ENCODE data around the gene SPATS1. TPM values are rescaled to one million over a fixed set of nuclear protein-coding genes. Genes with fewer than 3 reads are reported as not detected.

The SPATS1 gene
- total RNA-seq, 1 donor from 2014 or later = not detected

DNA sequence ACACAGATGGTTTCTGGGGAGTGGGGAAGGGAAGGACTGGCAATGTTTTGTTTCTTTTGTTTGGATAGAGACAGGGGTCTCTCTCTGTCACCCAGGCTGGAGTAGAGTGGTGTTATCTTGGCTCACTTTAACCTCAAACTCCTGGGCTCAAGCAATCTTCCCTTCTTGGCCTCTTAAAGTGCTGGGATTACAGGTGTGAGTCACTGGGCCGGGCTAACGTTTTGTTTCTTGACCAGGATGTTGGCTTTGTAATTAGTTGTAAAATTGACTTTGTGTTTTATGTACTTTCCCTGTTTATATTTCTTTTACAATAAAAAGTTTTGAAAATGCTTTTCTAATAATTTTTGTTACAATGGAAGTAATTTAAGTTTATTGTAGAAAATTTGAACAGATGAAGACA, 10.9 kb downstream of the SPATS1 start:
- H3K4me3 ChIP-seq (ENCODE audit: insufficient read depth, low read depth, low read length) = no peak overlapping the region
- TF ChIP-seq EZH2 (IDR thresholded peaks at IDR 0.05; ENCODE audit: insufficient read depth, low read length) = no peak
- TF ChIP-seq, protein P1, sequence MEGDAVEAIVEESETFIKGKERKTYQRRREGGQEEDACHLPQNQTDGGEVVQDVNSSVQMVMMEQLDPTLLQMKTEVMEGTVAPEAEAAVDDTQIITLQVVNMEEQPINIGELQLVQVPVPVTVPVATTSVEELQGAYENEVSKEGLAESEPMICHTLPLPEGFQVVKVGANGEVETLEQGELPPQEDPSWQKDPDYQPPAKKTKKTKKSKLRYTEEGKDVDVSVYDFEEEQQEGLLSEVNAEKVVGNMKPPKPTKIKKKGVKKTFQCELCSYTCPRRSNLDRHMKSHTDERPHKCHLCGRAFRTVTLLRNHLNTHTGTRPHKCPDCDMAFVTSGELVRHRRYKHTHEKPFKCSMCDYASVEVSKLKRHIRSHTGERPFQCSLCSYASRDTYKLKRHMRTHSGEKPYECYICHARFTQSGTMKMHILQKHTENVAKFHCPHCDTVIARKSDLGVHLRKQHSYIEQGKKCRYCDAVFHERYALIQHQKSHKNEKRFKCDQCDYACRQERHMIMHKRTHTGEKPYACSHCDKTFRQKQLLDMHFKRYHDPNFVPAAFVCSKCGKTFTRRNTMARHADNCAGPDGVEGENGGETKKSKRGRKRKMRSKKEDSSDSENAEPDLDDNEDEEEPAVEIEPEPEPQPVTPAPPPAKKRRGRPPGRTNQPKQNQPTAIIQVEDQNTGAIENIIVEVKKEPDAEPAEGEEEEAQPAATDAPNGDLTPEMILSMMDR (IDR thresholded peaks at IDR 0.05; ENCODE audit: insufficient read depth, low read depth, low read length) = no peak
- H3K4me1 Mint-ChIP-seq (ENCODE audit: low read depth, unreplicated experiment) = no peaks in the 10 kb centered on the region

GRCh38 chr6:44355640-44356039, 13.2 kb downstream of the SPATS1 start:
- no peaks in the 10 kb centered on the region for H3K36me3 Mint-ChIP-seq (ENCODE audit: low read depth, unreplicated experiment)
- H3K36me3 ChIP-seq (ENCODE audit: insufficient read depth, low read length) = no peaks in the 10 kb centered on the region
- no peak overlapping the region for H3K27ac ChIP-seq (ENCODE audit: low read depth, low read length)
- H3K4me1 ChIP-seq (ENCODE audit: insufficient read depth, low read length) = no peaks in the 10 kb centered on the region
- DNase-seq (ENCODE audit: low read depth) (no peak), FAIRE-seq (no peak)
- no peaks in the 10 kb centered on the region for H3K4me1 Mint-ChIP-seq (ENCODE audit: low read depth, unreplicated experiment)
- H3K27me3 Mint-ChIP-seq (ENCODE audit: low read depth, unreplicated experiment) = peaks cover 11% of the 10 kb centered on the region
- H3K4me2 ChIP-seq (ENCODE audit: low read length) = no peak overlapping the region
- no peak overlapping the region for H3K4me3 ChIP-seq (ENCODE audit: insufficient read depth, low read depth, low read length)
- H3K9ac ChIP-seq (ENCODE audit: low read length) = no peak overlapping the region
- no peak for TF ChIP-seq EZH2 (IDR thresholded peaks at IDR 0.05; ENCODE audit: insufficient read depth, low read length)
- TF ChIP-seq, protein P1 (IDR thresholded peaks at IDR 0.05; ENCODE audit: insufficient read depth, low read depth, low read length) = no peak
- H3K79me2 ChIP-seq (ENCODE audit: insufficient read depth, low read length) = no peaks in the 10 kb centered on the region
- H3K27me3 ChIP-seq (ENCODE audit: insufficient read depth, low read length) = peaks cover 13% of the 10 kb centered on the region
- no peak overlapping the region for H3K4me3 Mint-ChIP-seq (ENCODE audit: unreplicated experiment)
- H3K9me3 ChIP-seq (ENCODE audit: insufficient read depth, low read depth, low read length) = no peaks in the 10 kb centered on the region
- H3K9me3 Mint-ChIP-seq (ENCODE audit: unreplicated experiment) = peaks cover 5% of the 10 kb centered on the region
- H3K27ac Mint-ChIP-seq (ENCODE audit: unreplicated experiment) = no peak overlapping the region
- H2AFZ ChIP-seq (ENCODE audit: low read depth, low read length) = no peak overlapping the region
- H4K20me1 ChIP-seq (ENCODE audit: insufficient read depth, low read length) = no peaks in the 10 kb centered on the region

More for the DNA sequence above, 10.9 kb downstream of the SPATS1 start:
- H3K79me2 ChIP-seq (ENCODE audit: insufficient read depth, low read length) = no peaks in the 10 kb centered on the region
- DNase-seq (ENCODE audit: low read depth) (no peak), FAIRE-seq (no peak)
- H3K27me3 ChIP-seq (ENCODE audit: insufficient read depth, low read length) = peaks cover 10% of the 10 kb centered on the region
- Mint-ChIP-seq H3K4me3 (ENCODE audit: unreplicated experiment) (no peak overlapping the region), H3K9me3 (ENCODE audit: unreplicated experiment) (peaks cover 7% of the 10 kb centered on the region), H3K27ac (ENCODE audit: unreplicated experiment) (no peak overlapping the region), H3K27me3 (ENCODE audit: low read depth, unreplicated experiment) (peaks cover 11% of the 10 kb centered on the region), H3K36me3 (ENCODE audit: low read depth, unreplicated experiment) (no peaks in the 10 kb centered on the region)
- no peaks in the 10 kb centered on the region for H4K20me1 ChIP-seq (ENCODE audit: insufficient read depth, low read length)
- H2AFZ ChIP-seq (ENCODE audit: low read depth, low read length) = no peak overlapping the region
- H3K4me1 ChIP-seq (ENCODE audit: insufficient read depth, low read length) = no peaks in the 10 kb centered on the region
- no peaks in the 10 kb centered on the region for H3K36me3 ChIP-seq (ENCODE audit: insufficient read depth, low read length)
- H3K9ac ChIP-seq (ENCODE audit: low read length) = no peak overlapping the region
- no peaks in the 10 kb centered on the region for H3K9me3 ChIP-seq (ENCODE audit: insufficient read depth, low read depth, low read length)
- H3K27ac ChIP-seq (ENCODE audit: low read depth, low read length) = no peak overlapping the region
- H3K4me2 ChIP-seq (ENCODE audit: low read length) = no peak overlapping the region

GRCh38 chr6:44356487-44356886, 14.0 kb downstream of the SPATS1 start:
- Mint-ChIP-seq H3K9me3 (ENCODE audit: unreplicated experiment) (peaks cover 5% of the 10 kb centered on the region), H3K4me1 (ENCODE audit: low read depth, unreplicated experiment) (no peaks in the 10 kb centered on the region), H3K27me3 (ENCODE audit: low read depth, unreplicated experiment) (peaks cover 15% of the 10 kb centered on the region), H3K27ac (ENCODE audit: unreplicated experiment) (no peak overlapping the region), H3K4me3 (ENCODE audit: unreplicated experiment) (no peak overlapping the region), H3K36me3 (ENCODE audit: low read depth, unreplicated experiment) (no peaks in the 10 kb centered on the region)
- H3K4me2 ChIP-seq (ENCODE audit: low read length) = no peak overlapping the region
- no peaks in the 10 kb centered on the region for H3K9me3 ChIP-seq (ENCODE audit: insufficient read depth, low read depth, low read length)
- TF ChIP-seq EZH2 (IDR thresholded peaks at IDR 0.05; ENCODE audit: insufficient read depth, low read length) = no peak
- TF ChIP-seq, protein P1 (IDR thresholded peaks at IDR 0.05; ENCODE audit: insufficient read depth, low read depth, low read length) = no peak
- H3K79me2 ChIP-seq (ENCODE audit: insufficient read depth, low read length) = no peaks in the 10 kb centered on the region
- H3K4me3 ChIP-seq (ENCODE audit: insufficient read depth, low read depth, low read length) = no peak overlapping the region
- H2AFZ ChIP-seq (ENCODE audit: low read depth, low read length) = no peak overlapping the region
- H3K36me3 ChIP-seq (ENCODE audit: insufficient read depth, low read length) = no peaks in the 10 kb centered on the region
- no peak overlapping the region for H3K9ac ChIP-seq (ENCODE audit: low read length)
- H3K27ac ChIP-seq (ENCODE audit: low read depth, low read length) = no peak overlapping the region
- H4K20me1 ChIP-seq (ENCODE audit: insufficient read depth, low read length) = no peaks in the 10 kb centered on the region
- DNase-seq (ENCODE audit: low read depth) = no peak
- peaks cover 14% of the 10 kb centered on the region for H3K27me3 ChIP-seq (ENCODE audit: insufficient read depth, low read length)
- no peaks in the 10 kb centered on the region for H3K4me1 ChIP-seq (ENCODE audit: insufficient read depth, low read length)
- FAIRE-seq = no peak

Measured in astrocyte (in vitro differentiated cells and primary cell).